ENCODE measurements around the gene NDUFB8.
"Not testable (repeated sequence)": the region's sequence is repeated elsewhere in the genome, so short reads cannot be mapped to it uniquely, and the experiment has no call there.

The NDUFB8 gene

GRCh38 chr10:100529475-100530298 lies at the start of gene NDUFB8:
TSS of gene NDUFB8 (minus strand) at chr10:100529871. CDS start at chr10:100529851, 20 bp downstream.
- DNase-seq, result peak; percentile 83 to 89 (median 84)

DNA sequence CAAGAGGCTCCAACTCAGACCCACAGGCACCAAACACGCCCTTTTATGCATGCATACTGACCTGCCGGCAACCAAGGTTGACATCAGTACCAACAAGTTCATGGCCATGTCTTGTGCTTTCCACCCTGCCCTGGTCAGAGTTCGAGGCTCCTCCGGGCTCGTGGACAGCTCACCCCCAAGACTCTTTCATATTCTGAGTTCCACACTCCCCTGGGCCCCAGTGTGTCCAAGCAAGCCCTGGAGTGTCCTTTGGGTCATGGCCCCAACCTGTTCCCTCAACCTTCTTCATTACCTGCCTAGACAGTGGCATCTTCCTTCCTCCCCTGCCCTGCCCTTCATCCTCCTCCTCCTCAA lies 46.6 kb upstream of the NDUFB8 start:
- DNase-seq, result no peak

DNA sequence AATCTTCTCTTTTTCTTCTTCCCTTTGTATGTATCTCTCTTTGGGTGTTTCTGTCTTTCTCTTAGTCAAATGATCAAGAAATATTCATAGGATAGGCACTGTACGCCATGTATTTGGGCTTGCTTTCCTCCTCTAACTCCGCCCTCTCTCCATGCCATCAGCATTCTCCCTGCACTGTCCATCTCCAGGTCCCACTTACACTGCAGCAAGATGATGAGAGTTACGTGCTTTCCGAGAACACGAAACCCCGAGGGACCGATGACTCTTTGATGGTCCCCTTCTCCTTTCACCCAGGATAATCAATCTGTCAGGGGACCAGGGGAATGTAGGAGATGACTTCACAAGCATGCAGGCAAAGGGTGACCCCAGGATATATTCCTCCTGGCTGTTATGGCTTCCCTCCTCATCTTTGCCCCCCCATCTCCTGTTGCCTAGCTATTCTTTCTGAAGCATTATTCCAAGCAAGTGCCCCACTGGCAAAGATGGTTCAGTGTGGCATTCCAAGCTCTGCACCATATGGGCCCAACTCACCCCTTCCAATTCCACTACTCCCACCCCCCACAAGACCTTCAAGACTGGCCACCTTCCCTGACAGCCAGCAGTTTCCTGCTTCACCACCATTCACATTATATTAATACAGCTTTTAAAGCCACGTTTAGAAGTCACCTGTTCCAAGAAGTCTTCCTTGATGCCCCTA lies 46.1 kb upstream of the NDUFB8 start:
- DNase-seq, result no peak

DNA sequence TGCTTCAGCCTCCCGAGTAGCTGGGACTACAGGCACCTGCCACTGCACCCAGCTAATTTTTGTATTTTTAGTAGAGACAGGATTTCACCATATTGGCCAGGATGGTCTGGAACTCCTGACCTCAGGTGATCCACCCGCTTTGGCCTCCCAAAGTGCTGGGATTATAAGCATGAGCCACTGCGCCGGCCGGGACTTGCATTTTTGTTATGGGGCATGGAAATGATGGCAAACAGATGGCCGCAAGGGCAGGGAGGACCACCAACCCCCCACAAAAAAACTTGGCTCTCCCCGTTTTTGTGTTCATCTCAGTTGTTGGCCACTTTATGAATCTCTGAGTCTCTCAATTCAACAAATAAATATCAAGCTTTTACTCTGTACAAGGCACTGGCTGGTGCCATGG lies 45.5 kb upstream of the NDUFB8 start:
- DNase-seq, result not testable (repeated sequence)

DNA sequence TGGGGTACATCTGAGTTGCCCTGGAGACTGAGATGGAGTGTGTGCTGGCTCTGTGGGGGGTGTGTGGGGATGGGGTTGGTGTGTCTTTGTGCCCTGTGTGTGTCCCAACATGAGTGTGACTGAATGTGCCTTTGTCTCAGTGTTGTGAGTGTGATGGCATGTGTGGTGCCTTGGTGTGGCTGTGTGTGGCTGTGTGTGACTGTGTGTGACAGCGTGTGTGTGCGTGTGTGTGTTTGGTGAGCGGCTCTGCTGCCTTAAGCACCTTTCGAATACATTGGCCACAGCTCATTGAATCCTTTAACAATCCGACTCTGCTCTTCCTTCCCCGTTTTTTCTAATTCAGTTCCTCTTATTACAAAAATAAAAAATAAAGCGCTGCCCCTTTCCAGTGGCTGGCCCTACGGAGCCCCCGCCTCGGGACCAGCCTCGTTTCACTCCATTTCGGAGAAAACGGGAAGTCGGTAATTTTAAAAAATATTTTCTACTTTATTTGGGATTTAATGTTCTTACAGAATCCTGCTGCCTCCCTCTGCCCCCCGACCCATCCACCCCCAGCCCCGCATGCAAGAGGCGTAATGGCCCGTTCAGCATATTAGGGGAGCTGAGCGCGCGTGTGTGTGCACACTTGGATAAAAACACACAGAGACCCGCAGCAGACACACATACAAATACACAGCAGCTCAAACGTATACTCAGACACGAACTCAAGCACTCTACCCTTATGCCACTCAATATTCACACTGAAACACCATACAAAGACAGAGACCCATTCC lies 41.6 kb upstream of the NDUFB8 start:
- no peak for DNase-seq

GRCh38 chr10:100570506-100570905 lies 40.8 kb upstream of the NDUFB8 start:
- no peak for DNase-seq

DNA sequence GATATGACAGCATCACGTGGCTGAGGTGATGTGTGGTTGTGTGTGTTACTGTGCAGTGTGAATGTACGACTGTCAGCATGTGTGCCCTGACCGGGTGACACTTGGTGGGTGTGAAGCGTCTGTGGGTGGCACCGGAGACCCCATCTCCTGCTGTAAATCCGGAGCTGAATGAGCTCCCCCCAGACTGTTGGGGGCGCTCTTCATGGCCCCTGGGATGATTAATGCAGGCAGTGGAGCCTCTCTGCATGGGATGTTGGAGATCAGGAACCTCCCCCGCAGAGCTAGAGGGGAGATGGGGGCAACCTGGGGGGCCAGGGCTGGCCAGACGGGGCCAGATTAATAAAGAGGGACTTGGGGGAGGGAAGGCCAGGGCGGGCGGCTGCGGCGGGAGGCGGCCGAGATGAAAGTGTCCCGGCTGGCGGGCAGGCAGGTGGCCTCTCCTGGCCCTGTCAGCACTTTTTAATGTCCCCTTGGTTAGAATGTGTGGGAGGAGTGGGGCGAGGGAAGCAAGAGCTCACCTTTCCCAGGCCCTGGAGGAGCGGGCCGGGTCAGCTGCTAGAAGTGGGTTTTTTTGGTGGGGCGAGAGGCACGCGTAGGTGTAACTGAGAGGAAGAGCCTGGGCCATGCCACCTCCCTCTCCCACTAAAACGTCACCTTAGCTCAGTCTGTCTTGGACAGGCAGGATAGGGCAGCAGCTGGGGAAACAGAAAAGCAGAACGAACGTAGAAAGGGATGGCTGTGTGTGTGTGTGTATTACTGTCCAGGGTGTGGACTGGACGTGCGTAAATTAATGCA lies 40.2 kb upstream of the NDUFB8 start:
- no peak for DNase-seq

DNA sequence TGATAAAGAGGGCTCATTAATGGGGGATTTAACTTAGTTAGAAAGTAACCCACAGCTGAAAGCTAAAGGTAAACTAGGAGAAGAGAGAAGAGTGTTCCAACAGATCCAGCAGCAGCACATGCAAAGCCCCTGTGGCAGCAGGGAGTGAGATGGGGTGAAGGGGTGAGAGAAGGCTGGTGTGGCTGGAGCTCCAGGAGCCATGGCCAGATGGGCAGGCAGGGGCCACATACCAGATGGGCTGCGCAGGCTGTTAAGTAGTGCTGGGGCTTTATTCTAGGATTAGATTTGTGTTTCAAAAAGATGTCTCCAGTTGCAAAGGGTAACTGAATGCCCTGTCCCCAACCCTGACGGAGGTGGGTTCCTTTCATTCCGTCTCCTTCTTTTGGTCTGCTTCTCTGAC lies 39.2 kb upstream of the NDUFB8 start:
- DNase-seq, result no peak

DNA sequence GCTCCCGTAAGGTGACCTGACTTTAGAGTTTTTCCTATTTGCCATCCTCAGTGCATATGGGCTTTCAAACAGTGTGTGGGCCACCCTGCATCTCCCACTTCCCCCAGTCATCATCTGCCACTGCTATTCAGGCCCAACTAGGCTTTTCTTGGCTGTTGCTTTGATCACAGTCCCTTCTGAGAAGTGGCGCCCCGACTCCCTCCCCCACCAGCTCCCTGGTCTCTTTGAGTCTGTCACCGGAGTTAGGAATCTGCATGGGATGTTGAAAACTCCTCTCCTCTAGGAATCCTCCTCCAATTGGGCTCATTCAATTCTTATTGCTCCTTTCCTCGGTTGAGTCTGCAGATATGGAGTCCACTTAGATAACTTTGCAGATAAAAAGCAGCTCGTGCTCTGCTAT lies 38.2 kb upstream of the NDUFB8 start:
- DNase-seq, result no peak

- DNase-seq, result no peak
Measured at GRCh38 chr10:100567249-100567648, 37.6 kb upstream of the NDUFB8 start.

GRCh38 chr10:100566561-100566960 lies 36.9 kb upstream of the NDUFB8 start:
- no peak for DNase-seq

DNA sequence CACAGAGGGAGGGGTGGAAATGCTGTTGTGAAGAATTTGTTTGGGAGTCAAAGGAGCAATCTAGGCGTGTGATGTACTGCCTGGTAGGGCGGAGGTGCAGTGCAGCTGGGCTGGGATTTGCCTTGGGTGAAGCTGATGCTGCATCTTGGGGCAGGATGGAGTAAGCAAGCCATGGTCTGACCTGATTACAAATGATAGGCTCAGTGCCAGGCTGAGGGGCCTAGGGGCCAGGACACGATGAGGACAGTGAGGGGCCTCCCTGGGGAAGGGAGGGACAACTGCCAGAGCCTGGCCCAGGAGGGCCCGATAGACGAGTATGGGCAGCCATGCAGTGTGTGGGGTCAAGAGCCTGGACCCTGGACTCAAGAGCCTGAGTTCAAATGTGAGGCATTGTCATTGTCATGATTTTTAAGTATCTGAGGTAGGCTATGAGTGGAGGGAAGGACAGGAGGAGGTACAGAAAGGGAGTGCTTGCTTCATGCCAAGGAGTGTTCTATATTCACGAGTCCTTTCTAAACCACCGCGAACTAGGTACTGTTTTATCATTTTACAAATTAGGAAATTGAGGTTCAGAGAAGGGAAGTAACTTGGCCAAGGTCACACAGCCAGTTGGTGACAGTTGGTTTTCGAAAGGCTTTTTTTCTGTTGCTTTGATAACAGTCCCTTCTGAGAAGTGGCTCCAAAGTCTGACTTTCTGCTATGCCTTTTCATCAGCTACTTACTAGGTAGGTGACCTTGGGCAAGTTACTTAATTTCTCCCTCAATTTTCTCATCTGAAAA lies 35.7 kb upstream of the NDUFB8 start:
- DNase-seq, result no peak

DNA sequence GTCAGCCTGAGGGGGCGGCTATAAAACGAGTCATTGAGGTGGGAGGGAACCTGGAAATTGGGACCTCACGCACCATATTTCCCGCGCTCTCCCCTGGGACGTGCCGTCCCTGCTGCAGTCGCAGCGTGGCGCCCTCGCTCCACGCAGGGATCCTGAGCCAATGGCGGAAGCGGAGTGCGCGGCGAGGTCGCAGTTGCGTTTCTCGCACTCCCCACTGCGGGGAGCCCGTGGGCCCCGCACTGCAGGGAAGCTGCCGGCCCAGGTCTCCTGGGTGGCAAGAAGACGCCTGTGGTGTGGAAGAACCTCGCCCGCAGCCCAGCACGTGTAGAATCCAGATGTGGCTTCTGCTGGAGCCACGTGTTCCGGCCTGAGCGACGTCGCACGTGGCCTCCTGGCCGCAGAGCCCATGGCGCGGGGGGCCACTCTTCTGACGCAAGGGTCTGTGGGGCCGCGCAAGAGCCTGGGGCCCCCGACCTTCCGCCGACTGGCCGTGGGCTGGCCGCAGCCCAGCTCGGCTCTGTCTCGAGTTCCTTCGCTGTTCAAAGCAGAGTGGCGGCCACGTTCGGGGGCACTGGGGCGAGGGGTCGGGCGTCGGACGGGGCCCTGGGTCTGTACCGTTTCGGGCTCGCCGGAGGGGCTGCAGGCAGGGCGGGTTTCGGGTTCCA lies 32.5 kb upstream of the NDUFB8 start:
- peak in 1 of 3 experiments; percentile 27 for DNase-seq

- no peak for DNase-seq
Measured at GRCh38 chr10:100561005-100561404, 31.3 kb upstream of the NDUFB8 start.

GRCh38 chr10:100560248-100560647 lies 30.6 kb upstream of the NDUFB8 start:
- no peak for DNase-seq

GRCh38 chr10:100554902-100555301 lies 25.2 kb upstream of the NDUFB8 start:
- no peak for DNase-seq

GRCh38 chr10:100553929-100554328 lies 24.3 kb upstream of the NDUFB8 start:
- DNase-seq, result no peak

GRCh38 chr10:100551738-100552137 lies 22.1 kb upstream of the NDUFB8 start:
- no peak for DNase-seq

GRCh38 chr10:100551196-100551595 lies 21.5 kb upstream of the NDUFB8 start:
- no peak for DNase-seq

DNA sequence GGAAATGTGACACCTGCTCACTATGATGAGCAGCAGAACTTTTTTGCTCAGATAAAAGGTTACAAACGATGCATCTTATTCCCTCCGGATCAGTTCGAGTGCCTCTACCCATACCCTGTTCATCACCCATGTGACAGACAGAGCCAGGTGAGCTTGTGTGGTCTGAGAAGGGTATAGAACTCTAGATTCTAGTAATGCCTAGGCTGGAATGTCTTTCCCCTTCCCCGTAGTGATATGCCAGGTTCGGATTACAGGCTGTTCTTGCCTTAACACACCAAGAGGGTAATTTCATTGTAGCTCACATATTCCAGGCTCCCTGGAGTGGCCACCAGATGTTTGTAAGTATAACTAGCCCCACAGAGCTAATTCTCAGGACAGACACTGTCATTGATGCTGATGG lies 15.3 kb upstream of the NDUFB8 start:
- no peak for DNase-seq

- DNase-seq, result no peak
Measured at GRCh38 chr10:100537475-100537874, 7.8 kb upstream of the NDUFB8 start.

All from NCI-H1417 (cell line).